NK-92 (cell line): ENCODE measurements around the gene PITPNM1.
"Not testable (repeated sequence)": the region's sequence is repeated elsewhere in the genome, so short reads cannot be mapped to it uniquely, and the experiment has no call there.

Source experiments
- DNase-seq: peaks from one replicate; lab custom pipeline; 2025; ENCODE audit not compliant: unreplicated experiment; lab: John Stamatoyannopoulos, UW

The PITPNM1 gene

DNA sequence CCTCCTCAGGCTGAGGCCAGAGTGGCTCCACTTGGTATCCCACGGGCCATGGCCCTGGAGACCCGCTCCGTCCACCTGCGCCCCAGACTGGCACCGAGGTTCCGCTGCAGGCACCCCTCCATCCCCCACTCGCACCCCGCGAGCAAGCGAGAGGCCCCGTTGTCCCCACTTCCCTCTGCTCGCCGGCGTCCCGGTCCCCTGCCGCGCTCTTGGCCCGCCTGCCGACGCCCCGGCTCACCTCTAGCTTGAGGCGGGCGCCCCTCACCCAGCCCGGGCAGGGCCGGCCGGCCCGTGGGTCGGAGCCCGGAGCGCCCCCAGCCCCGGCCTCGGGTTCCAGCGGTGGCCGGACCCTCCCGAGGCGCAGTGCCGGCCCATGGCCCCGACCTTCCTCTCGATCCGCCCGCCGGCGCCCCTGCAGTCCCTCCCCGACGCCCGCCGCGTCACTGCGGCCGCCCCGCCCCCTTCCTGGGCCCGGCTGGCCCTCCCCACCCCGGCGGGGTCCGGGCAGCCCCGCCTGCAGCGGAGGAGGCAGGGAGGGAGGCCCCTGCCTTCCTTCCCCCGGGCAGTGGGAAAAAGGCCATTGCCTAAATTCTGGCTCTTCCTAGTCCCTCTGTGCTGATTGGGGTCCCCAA lies at the start of gene PITPNM1:
PITPNM1 (minus strand) TSS at position 414 of the 632 bp plus-strand sequence. CDS start 1,183 bp downstream, outside the sequence.
- no peak for DNase-seq

DNA sequence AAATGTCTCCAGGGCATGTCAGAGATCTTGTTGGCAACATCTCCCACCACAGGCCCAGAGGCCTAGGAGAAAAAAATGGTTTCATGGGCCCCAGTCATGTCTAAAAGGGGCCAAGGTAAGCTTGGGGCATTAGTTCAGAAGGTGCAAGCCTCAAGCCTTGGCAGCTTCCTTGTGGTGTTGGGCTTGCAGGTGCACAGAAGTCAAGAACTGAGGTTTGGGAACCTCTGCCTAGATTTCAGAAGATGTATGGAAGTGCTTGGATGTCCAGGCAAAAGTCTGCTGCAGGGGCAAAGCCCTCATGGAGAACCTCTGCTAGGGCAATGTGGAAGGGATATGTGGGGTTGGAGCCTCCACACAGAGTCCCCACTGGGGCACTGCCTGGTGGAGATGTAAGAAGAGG lies 46.5 kb upstream of the PITPNM1 start:
- DNase-seq = not testable (repeated sequence)

DNA sequence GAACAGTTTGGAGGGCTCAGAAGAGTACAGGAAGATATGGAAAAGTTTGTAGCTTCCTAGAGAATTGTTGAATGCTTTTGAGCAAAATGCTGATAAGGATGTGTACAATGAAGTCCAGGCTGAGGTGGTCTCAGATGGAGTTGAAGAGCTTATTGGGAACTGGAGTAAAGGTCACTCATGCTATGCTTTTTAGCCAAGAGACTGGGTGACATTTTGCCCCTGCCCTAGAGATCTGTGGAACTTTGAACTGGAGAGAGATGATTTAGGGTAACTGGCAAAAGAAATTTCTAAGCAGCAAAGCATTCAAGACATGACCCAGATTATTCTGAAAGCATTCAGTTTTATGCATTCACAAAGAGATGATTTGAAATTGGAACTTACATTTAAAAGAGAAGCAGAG lies 46.0 kb upstream of the PITPNM1 start:
- no peak for DNase-seq

DNA sequence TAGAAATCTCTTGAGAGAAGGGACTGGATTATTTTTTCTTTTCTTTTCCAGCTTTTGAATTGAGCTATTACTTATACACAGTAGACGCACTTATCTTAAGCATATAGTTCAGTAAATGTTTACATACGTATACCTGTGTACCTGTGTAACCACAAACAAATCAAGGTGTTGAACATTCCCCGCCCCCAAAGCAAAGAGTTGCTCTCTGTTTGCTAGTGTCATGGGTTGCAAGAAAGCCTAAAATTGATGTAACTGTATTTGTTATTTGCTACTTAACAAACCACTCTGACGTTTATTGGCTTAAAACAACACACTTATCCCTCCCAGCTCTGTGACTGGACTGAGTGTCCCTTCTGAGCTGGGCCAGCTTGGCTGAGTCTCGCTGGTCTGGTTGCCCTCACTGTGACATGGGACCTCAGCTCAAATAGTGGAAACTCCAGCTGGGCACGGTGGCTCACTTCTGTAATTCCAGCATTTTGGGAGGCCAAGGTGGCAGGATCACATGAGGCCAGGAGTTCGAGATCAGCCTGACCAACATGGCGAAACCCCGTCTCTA lies 43.5 kb upstream of the PITPNM1 start:
- DNase-seq = no peak

DNA sequence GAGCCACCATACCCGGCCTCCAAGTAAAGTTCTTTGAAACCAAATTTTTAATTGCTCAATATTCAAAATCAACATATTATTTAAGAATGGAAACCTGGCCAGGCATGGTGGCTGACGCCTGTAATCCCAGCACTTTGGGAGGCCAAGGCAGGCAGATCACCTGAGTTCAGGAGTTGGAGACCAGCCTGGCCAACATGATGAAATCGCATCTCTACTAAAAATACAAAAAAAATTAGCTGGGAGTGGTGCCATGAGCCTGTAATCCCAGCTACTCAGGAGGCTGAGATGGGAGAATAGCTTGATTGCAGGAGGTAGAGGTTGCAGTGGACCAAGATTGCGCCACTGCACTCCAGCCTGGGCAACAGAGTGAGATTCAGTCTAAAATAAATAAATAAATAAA lies 42.9 kb upstream of the PITPNM1 start:
- DNase-seq = not testable (repeated sequence)

DNA sequence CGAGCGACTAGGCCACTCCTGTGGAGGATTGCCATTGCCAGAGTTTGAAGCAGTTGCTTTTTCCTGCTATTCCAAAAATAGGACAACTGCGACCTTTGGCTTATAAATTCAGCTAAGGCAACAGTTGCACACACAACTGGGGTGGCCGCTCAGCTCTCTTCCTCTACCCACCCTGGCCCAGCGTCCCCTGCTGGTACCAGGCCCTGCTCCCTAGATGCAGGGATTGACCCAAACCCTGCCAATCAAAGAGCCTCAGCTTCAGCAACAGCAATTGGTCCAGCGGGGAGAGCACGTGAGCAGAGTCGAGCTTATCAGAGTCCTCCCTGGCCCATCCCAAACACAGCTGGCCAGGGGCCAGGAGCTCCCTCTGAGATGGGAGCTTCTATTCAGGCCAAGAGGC lies 40.1 kb upstream of the PITPNM1 start:
- no peak for DNase-seq

DNA sequence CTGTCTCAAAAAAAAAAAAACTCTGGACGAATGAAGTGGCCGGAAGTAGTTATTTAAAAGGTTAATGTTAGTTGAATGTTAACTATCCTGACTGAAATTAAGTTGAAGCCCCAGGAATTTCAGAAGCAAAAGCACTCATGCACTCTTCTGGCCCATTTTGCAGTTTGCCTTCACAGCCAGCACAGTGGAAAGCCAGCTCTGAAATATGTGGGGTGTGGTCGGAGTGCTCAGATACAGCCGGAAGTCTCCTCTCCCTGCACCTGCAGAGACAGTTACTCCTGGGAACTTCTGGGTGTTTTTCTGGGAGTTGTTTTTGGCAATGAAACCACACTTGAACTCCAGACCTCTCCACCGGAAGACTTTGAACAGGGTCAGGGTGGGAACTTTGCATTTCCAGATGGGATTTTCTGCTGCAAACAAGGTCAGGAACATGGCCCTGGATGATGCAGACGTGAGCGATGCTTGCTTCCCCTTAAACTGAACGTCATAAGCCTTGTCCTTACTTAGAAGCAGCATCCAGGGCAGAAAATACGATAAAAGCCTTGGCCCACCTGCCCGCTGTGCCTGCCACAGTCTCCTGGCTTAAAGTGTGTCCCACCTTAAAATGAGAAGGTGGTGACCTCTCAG lies 39.6 kb upstream of the PITPNM1 start:
- DNase-seq = no peak

DNA sequence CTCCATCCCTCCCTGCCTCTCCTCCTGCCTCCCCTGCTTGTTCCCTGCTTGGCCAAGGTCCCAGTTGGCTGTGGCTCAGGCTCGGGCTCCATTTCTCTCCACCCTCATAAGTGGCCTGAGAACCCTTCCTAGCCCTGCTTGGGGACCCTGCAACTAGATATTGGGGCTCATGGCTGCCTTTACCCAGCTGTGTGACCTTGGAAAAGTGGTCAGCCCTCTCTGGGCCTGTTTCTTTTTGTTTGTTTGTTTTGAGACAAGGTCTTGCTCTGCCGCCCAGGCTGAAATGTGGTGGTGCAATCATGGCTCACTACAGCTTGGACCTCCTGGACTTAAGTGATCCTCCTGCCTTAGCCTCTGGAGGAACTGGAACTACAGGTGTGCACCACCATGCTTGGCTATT lies 38.4 kb upstream of the PITPNM1 start:
- no peak for DNase-seq

DNA sequence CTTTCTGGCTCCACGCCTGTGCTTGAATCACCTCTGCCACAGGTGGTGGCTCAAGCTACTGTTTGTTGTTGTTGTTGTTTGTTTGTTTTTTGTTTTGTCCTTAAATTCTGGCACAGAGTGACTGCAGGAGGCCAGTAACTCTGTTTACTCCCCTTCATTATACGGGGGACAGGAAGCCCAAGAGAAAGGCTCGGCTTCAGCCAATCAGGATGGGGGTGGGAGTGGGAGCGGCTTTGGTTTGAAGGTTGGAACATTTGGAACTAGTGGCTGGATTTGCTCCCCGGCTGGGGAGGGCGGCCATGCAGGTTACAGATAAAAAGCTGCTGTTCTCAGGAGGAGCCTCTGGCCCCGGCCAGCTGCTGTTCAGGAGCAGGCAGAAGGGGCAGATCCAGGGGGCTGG lies 37.8 kb upstream of the PITPNM1 start:
- DNase-seq = no peak

DNA sequence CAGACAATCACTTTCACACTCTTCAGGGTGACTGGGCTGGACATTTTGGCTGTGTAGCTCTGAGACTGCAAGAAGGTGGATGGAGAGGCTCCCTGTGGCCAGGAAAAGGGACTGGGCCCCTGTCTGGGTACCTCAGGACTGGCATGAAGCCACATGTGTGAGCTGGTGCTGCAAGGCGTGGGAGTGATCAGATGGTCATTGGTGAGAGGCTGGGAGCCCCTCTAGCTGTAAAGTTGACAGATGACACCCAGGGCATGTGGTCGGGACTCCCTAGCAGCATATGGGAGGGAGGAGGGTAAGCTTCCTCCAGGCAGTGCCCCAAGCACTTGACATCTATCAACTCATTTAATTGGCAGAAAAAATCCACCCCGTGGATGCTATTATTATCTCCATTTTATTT lies 37.0 kb upstream of the PITPNM1 start:
- DNase-seq = no peak

DNA sequence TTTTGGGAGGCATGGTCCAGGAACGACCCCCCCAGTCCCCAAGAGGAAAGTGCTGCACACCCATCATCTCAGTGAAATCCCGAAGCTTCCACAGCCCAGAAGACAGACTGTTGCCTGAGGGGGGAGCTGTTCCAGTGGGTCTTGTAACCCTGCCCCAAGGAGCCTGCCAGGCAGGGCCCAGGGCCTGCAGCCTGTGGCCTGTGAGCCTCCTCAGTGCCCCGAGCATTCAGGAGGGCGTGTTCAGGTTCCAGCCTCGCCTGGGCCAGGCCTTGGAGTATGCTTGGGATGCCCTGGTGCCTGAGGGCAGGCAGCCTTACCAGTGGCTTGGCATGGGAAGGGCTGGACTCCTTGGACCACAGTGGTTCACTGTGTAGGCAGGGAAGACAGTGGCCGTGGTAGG lies 36.0 kb upstream of the PITPNM1 start:
- DNase-seq = no peak

DNA sequence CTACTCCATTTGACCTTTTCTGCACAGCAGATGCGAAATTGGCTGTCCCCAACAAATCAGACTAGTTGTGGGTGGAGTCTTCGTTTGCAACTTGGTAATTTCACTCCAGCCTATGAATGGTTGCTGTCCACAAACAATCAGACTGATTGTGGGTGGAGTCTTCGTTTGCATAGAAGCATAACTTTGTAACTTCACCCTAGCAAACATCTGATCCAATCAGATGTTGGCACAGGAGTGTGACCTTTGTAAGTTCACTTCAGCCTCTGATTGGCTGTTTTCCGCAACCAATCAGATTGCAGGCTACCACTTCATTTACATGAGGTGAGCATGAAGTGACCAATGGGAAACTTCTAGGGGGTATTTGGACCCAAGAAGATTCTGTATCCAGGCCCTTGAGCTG lies 34.4 kb upstream of the PITPNM1 start:
- no peak for DNase-seq

DNA sequence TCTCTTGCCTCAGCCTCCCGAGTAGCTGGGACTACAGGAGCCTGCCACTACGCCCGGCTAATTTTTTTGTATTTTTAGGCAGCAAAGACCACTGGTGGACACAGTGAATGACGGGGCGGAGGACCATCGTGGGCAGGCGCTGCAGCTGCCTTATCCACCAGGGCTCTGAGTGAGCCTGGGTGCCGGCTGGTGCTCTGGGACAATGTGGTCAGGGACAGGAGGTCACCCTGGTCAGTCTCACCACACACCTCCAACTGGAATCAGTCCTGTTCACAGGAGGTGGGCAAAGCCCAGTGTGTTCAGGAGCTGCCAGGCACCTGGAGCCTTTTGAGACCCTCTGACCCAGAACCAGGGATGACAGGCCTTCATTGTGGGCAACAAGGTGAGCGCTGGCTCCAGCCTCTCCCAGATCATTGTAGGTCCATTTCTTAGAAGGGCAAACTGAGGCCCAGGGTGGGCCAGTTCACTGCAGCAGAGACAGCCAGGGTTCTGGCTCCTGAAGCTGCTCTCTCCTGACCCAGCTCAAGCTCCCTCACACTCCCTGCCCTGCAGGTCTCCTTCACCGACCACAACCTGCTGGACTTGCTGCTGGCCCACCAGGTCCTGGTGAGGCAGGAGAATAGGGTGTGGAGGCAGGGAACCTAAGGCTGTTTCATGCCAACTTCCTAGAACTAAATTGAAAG lies 33.8 kb upstream of the PITPNM1 start:
- DNase-seq = no peak

DNA sequence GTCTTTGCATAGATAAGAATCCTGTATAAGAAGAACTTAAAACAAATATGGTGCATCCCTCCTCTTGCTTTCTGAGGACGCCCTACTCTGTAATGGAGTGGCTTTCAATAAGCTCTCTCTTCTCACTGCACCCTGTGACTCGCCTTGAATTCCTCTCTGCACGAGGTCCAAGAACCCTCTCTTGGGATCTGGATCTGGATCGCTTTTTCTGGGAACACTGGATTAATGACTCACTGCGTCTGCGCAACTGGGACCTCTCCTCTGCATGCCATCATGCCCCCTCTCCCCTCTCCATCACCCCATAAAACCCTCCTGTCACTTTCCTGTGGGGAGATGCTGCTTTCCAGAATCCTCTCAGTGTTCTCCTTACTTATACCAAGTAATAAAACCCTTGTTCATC lies 33.1 kb upstream of the PITPNM1 start:
- no peak for DNase-seq

DNA sequence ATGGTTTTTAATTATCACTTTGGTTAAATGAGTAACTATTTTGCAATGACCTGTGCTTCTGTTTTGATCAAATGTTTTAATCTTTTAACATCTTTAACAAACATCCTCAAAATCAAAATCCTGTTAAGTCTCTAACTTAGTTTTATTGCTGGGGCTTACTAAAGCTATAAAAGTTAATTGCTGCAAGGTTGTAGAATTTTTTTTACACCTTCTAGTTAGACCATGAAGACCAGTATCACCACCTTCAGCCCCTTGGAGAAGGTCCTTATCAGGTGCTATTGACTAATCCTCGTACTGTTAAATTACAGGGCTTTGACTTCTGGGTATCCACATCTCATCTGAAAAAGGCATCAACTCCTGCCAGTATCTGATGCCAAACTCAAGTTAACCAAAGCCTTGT lies 30.4 kb upstream of the PITPNM1 start:
- no peak for DNase-seq

DNA sequence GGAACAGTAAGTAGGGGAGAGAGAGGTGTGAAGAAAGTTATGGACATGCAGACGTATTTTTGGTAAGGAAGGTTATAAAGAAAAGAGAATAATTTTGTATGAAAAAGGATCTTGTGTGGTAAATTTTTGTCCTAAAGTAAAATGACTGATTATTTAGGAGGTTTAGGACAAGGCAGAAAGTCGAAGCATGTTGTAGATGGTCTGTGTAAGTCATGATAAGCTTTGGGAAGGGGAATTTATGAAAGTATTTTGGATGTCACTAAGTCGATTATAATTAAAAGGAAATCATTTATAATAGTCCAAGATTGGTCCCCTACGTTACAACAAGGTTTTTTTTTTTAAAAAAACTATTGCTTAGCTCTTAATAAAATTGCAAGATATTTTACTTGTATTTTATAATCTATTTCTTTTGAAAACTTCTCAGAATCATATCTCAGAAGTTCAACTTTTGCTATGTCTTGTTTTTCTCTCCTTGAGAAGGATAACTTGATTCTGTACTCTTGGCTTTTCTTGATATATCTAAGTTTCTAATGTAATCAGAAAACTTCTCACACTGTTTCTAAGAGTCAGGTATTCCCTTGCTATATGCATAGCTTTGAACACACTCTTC lies 29.0 kb upstream of the PITPNM1 start:
- no peak for DNase-seq

DNA sequence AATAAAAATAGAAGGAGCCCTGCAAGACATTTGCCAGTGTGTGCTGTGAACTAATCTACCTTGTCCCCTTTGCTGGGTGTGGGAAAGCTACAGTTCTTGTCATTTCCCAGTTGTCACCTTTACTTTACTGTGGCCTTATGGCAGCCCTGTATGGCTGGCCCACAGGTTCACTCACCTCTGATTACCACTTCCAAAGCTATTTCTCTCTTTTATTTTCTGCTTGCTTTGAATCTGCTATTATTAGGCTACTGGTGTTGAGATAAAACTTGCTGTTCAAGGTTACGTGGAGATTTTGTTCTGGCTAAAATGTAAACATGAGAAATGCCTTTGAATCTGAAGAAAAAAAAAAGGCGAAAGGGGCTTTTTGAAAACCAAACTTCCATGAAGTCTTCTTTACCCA lies 27.7 kb upstream of the PITPNM1 start:
- no peak for DNase-seq

DNA sequence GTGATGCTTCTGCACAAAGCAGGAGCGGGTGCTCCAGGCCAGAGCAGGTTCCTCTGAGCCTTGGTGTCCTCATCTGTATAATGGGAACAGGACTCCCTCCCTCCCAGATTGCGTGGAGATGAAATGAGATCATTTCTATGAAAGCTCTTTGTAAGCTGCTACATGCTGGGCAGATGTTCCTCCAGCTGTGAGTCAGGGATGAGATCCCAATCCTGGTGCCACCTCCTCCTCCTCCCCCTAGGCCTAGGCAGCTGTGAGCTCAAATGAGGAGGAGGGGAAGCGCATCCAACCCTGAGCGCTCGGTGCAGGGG lies 25.1 kb upstream of the PITPNM1 start:
- no peak for DNase-seq

DNA sequence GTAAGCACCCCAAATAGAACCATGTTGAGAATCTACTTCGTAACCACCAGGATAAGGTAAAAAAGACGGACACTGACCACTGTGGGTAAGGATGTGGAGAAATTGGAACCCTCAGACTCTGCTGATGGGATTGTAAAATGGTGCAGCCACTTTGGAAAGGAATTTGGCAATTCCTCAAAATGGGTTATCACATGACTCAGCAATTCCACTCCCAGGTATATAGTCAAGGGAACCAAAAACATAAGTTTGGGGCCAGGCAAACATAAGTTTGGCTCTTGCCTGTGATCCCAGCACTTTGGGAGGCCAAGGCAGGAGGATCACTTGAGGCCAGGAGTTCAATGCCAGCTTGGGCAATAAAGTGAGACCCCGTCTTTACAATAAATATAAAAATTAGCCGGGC lies 23.2 kb upstream of the PITPNM1 start:
- no peak for DNase-seq

DNA sequence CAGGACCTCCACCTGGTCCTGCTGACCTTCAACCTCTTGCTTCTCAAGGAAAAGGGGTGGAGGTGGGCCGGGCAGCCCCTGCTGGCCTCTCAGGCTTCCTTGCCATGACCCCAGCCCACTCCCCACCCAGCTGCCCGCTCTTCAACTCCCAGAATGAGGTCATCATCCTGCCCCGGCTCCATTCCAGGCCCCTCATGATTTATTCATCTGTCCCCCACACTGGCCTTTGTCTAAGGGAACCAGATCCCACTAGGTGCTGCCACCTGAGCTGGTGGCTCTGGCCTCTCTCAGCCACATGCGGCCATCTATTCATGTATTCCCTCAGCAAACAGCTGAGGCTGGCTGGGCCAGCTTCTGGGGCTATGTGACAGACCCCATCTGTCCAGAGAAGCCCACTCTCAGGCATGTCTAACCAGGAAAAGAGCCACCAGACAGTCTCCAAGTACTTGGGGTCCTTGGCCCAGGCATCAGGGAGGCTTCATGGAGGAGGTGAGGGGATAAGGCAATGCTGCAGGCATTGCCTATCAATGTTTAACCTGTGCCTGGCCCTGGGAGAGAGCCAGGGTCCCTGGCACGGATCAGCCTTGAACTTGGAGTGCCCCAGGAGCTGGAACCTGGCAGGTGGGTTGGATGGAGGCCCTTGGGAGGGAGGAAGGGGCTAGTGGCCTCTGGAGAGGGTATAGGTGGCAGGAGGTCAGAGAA lies 20.3 kb upstream of the PITPNM1 start:
- DNase-seq = no peak

DNA sequence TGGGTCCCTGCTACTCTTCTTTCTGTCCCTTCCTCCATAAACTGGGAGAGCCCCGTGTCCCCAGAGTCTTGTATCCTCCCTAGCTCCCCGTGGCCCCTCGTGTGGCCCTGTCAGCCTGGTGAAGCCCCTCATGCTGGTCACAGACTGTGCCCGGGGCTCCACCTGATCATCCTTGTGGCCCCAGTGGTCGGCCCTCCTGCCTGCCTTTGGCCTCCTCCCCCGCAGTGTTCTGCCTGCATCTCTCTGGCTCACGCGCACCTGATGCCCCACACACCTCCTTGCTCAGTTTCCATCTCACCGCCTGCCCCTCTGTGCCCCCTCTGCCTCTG lies 19.3 kb upstream of the PITPNM1 start:
- no peak for DNase-seq
